NCI-H748 (cell line): Measurements from ENCODE around the gene RFTN1.

ENCODE experiments used
- DNase-seq: peaks from one replicate; lab custom pipeline; 2025; ENCODE audit not compliant: unreplicated experiment; lab: John Stamatoyannopoulos, UW

The RFTN1 gene

GRCh38 chr3:16335333-16335732 lies 178.2 kb downstream of the RFTN1 start:
- no peak for DNase-seq

- no peak for DNase-seq
Observed at GRCh38 chr3:16334909-16335308, 178.6 kb downstream of the RFTN1 start.

GRCh38 chr3:16332904-16333426 lies 180.5 kb downstream of the RFTN1 start:
- no peak for DNase-seq

GRCh38 chr3:16331319-16331883 lies 182.1 kb downstream of the RFTN1 start:
- DNase-seq = no peak

GRCh38 chr3:16330351-16330750 lies 183.1 kb downstream of the RFTN1 start:
- no peak for DNase-seq

- peak; percentile 72 for DNase-seq
Observed at GRCh38 chr3:16329826-16330129, 183.7 kb downstream of the RFTN1 start.

- DNase-seq = no peak
Observed at GRCh38 chr3:16329036-16329825, 184.3 kb downstream of the RFTN1 start.

GRCh38 chr3:16328124-16328523 lies 185.4 kb downstream of the RFTN1 start:
- no peak for DNase-seq

- DNase-seq = peak; percentile 41
Observed at GRCh38 chr3:16326724-16327349, 186.7 kb downstream of the RFTN1 start.

- DNase-seq = no peak
Observed at GRCh38 chr3:16325850-16326249, 187.6 kb downstream of the RFTN1 start.

- no peak for DNase-seq
Observed at GRCh38 chr3:16323737-16324136, 189.8 kb downstream of the RFTN1 start.

GRCh38 chr3:16322189-16322588 lies 191.3 kb downstream of the RFTN1 start:
- no peak for DNase-seq

- no peak for DNase-seq
Observed at GRCh38 chr3:16320711-16321110, 192.8 kb downstream of the RFTN1 start.

GRCh38 chr3:16319723-16320122 lies 193.8 kb downstream of the RFTN1 start:
- DNase-seq = no peak

- peak; percentile 1 for DNase-seq
Observed at GRCh38 chr3:16319307-16319706, 194.2 kb downstream of the RFTN1 start.

- DNase-seq = no peak
Observed at GRCh38 chr3:16318176-16318575, 195.3 kb downstream of the RFTN1 start.

- DNase-seq = no peak
Observed at GRCh38 chr3:16317561-16317945, 195.9 kb downstream of the RFTN1 start.

- no peak for DNase-seq
Observed at GRCh38 chr3:16316847-16317560, 196.5 kb downstream of the RFTN1 start.

- DNase-seq = no peak
Observed at GRCh38 chr3:16316396-16316795, 197.1 kb downstream of the RFTN1 start.

- DNase-seq = no peak
Observed at GRCh38 chr3:16315623-16316022, 197.9 kb downstream of the RFTN1 start.

- DNase-seq = no peak
Observed at GRCh38 chr3:16313886-16314645, 199.4 kb downstream of the RFTN1 start.
